COLO668 (cell line): Measurements from ENCODE around the gene PSMD2.

Source experiments
- DNase-seq: peaks from one replicate; lab custom pipeline; 2025; ENCODE audit not compliant: unreplicated experiment; lab: John Stamatoyannopoulos, UW

Gene PSMD2

DNA sequence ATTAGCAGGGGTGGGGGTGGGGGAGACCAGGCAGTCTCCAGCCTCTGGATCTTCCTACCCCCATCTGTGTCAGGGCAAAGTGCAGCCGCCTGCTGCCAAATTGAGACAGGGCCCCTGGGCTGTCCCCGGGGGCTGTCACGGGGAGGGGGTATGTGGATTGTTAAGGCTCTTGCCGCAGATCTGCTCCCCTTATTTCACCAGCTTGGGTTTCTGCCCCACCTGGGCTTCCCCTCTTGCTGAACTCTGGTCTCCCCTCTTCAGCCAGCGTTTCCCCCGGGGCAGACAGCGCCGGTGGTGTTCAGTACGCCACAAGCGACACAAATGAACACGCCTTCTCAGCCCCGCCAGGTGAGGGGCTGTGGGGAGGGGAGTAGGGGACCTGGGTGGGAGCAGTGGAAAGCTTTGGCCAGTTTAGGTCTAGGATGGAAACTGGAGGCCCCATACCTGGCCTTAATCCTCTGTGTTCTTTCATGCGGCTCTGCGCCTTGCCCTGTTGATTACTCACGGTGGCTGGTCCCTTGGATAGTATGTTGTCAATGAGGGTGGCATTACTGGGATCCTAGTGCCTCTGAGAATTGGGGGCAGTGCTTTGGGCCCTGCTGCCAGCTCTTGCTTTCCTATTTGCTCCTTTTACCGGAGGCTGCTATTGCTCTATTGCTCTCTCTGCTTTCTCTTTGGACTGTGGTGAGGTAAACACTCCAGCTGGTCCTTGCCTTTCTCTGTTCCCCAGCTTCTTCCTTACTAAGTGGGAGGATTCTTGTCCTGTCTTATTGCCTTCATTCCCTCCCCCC, 17.0 kb downstream of the PSMD2 start:
- no peak for DNase-seq

DNA sequence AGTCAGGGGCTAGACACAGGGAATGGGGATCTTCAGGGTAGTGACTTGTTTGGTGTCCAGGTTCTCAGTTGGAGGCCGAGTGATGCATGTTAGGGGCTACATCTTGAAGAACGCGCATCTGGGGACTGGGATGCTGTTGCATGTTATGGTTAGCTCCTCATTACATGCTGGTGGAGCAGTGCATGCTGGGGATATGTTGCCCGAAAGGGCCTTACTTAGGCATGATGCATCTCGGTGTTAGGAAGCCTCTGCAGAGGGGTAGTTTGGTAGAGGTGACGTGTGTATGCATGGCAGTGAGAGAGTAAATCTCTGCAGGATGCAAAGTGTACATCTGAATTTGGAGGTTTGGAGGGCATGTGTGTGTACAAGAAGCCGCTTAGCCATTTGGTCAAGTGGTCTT, 17.8 kb downstream of the PSMD2 start:
- no peak for DNase-seq

GRCh38 chr3:184317201-184317600, 18.2 kb downstream of the PSMD2 start:
- DNase-seq, result no peak

- DNase-seq, result peak; percentile 51
These were observed 21.0 kb downstream of the PSMD2 start for GRCh38 chr3:184320104-184320445.

DNA sequence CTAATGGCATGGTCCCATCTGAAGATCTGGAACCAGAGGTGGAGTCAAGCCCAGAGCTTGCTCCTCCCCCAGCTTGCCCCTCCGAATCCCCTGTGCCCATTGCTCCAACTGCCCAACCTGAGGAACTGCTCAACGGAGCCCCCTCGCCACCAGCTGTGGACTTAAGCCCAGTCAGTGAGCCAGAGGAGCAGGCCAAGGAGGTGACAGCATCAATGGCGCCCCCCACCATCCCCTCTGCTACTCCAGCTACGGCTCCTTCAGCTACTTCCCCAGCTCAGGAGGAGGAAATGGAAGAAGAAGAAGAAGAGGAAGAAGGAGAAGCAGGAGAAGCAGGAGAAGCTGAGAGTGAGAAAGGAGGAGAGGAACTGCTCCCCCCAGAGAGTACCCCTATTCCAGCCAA, 22.6 kb downstream of the PSMD2 start:
- DNase-seq, result no peak

DNA sequence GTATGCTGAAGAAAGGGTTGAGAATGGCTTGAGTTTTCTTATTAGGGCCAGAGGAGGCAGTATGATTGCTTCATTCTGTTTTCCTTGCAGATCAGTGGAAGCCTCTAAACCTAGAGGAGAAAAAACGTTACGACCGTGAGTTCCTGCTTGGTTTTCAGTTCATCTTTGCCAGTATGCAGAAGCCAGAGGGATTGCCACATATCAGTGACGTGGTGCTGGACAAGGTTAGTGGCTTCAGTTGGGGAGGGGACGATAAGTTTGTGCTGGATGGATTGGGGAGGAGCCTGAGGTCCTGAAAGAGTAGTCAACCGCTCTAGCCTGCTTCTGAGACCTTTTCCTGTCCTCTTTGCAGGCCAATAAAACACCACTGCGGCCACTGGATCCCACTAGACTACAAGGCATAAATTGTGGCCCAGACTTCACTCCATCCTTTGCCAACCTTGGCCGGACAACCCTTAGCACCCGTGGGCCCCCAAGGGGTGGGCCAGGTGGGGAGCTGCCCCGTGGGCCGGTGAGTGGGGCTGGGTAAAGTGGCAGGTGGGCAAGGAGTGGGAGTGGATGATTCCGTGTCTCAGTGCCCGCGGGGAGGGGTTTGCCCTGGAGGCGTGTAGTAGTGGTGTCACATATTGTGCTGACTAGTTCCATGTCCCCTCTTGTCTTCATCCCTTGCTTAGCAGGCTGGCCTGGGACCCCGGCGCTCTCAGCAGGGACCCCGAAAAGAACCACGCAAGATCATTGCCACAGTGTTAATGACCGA, 23.9 kb downstream of the PSMD2 start:
- no peak for DNase-seq

DNA sequence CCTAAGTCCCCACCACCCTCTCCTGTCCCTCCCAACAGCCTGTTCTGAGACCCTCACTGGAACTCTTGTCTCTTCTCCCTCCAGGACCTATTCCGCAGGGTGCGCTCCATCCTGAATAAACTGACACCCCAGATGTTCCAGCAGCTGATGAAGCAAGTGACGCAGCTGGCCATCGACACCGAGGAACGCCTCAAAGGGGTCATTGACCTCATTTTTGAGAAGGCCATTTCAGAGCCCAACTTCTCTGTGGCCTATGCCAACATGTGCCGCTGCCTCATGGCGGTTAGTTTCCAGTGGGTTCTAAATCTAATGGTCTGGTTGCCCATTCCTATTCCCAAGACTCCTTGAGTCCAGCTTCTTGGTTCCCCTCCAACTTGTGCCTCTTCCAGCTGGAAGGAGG, 24.7 kb downstream of the PSMD2 start:
- no peak for DNase-seq

DNA sequence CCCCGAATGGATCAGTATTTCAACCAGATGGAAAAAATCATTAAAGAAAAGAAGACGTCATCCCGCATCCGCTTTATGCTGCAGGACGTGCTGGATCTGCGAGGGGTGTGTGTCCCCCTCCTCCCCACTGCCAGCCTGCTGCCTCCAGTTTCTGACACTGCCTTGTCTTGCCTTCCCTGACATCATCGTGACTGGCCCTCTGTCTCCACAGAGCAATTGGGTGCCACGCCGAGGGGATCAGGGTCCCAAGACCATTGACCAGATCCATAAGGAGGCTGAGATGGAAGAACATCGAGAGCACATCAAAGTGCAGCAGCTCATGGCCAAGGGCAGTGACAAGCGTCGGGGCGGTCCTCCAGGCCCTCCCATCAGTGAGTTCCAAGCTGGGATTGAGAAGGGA, 26.2 kb downstream of the PSMD2 start:
- DNase-seq, result no peak

- DNase-seq, result no peak
These were observed 26.8 kb downstream of the PSMD2 start for GRCh38 chr3:184325715-184326369.

GRCh38 chr3:184327171-184327570, 28.1 kb downstream of the PSMD2 start:
- no peak for DNase-seq

DNA sequence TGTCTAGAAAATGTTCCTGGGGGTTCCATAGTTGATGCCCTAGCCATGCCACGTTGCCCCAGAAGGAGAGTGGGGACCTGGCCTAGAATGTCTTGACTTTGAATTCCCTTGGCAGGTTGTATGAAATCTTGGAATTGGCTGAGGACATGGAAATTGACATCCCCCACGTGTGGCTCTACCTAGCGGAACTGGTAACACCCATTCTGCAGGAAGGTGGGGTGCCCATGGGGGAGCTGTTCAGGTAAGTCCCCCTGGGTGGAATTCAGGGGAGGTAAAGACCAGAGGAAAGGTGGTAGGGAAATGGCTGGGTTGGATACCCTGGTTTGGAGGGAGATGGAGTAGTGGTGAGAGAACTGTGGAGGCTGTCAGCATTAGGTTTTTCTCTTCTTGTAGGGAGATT, 29.5 kb downstream of the PSMD2 start:
- DNase-seq, result no peak

GRCh38 chr3:184332370-184333090, 33.5 kb downstream of the PSMD2 start:
- no peak for DNase-seq

- DNase-seq, result no peak
These were observed 34.1 kb downstream of the PSMD2 start for GRCh38 chr3:184333190-184333589.

DNA sequence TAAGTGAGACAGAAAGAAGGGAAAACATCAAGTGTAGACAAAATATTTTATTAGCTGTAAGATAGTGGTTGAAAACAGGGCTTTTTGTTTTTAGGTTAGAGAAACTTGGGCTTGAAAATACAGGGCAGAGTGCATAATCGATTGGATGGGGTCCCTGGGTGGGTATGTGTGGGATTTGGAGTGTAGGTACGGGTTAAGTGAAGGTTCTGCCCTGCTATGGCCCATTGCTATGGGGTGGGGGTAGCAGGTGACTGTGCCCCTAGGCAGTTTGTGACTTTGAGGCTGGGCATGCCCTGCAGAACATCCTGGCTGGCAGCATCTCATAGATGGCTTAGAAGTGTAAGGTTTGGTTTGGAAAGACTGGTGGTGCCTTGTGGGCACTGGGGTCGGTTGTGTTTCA, 34.7 kb downstream of the PSMD2 start:
- no peak for DNase-seq

GRCh38 chr3:184334470-184335158, 35.6 kb downstream of the PSMD2 start:
- DNase-seq, result no peak

DNA sequence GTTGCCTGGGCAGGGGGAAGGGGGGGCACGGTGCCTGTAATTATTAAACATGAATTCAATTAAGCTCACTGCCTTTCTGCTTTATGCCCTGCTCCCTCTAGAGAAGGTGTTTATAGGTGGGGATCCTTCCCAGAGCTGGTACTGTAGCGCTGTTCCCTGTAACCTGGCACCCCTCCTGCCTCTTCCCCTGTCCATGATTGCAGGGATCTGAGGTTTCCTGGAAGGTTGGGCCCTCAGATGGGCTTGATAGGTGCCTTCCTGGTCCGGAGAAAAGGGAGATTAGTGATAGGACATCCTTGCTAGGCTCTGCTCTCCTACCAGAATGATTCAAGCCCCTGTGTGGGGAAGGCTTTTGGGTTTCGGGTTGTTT, 36.2 kb downstream of the PSMD2 start:
- peak; percentile 17 for DNase-seq

DNA sequence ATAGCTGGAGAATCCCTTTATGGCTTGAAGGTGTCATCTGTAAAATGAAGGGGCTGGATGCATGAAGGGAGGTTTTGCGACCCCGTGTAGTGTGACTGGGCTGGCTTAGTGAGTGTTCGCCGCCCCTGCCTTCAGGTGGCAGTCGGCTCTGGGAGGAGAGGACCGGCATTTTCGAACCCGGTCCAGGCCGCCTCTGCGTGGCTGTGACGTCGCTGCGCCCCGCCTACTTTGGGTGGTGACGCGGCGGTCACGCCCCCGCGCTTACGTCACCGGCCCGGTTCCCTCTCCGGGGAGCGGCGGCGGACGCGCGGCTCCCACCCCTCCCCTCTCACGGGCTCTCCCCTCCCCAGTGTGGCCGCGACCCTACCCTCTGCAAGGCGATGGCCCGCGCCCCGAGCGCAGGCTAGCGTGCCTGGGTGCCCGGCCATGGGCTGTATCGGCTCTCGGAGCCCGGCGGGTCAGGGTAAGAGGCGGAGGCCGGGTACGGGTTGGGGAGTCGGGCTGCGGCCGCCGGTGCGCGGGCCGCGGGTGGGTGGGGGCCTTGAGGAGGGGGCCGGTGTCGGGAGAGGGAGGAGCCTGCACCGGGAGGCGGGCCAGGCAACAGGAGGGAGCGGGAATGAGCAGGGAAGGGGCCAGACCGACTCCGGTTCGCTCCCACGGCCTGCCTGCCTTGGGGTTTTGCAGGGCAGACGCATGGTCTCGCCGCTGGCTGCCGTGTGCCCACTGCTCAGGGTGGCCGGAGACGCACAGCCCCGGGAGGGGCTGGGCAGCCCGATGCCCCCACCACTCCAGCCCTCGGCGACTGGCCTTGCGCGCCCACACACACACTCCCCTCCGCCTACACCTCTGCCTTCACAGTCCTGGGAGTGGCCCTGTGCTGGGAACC, 36.9 kb downstream of the PSMD2 start:
- DNase-seq, result peak; percentile 78

DNA sequence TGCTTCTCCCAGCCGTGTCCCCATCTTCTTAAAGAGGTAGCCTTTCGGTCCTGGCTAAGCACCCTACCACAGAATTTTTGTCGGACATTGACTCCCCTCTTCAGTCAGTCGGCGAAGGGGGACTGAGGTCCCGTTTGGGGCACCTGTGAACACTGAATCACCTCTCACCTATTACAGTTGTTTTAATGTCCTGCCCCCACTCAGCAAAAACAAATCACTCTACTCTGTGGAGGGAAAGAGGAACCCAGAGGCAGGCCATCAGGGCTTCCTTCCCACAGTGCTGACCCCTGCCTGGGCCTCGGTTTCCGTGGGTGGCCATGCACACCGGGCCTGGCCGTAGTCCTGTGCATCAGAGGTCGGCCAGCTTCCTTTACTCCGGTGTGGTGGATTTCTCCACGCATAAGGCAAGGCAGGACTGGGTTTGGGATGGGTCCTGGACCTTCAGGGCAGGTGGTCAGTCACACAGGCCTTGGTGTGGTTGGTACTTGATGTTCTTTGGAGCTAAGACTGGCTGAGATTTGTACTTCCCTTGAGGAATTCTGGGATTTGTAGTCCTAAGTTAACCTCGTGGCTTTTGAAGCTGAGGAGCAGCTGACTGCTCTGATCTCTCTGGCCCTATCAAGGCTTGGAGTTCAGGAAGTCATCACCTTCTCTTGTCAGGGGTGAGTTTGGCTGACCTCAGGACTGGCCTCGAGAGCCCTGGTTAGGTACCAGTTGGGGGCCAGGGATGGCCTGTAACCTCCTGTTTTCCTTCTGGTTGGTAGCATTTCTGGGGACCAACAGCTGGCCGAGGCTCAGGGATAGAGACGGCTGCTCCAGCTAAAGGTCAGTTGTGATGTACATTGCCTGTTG, 37.7 kb downstream of the PSMD2 start:
- DNase-seq, result peak; percentile 7

GRCh38 chr3:184337399-184337714, 38.3 kb downstream of the PSMD2 start, which contains the start of gene FAM131A:
FAM131A (plus strand) TSS chr3:184337600; CDS start chr3:184337631, 31 bp downstream.
- DNase-seq, result no peak
